Neural cell (in vitro differentiated cells): ENCODE results near the gene LSM14A.

Experiments used
- EP300 ChIP-seq: fragments of 450-650 bp; conservative IDR thresholded peaks from 2 replicates; pipeline ENCODE4 v1.6.1; 2014; ENCODE audit warnings: antibody characterized with exemption, mild to moderate bottlenecking, moderate library complexity; ENCODE audit not compliant: poor library complexity, severe bottlenecking
- EZH2 ChIP-seq: fragments of 200-600, 300-800 bp; shearing (Covaris generic), sonication (generic); IDR thresholded peaks from 2 replicates; pipeline ENCODE4 v1.6.1; 2014; ENCODE audit warnings: antibody characterized with exemption, low read length, borderline replicate concordance, mild to moderate bottlenecking; ENCODE audit not compliant: insufficient read depth, poor library complexity, severe bottlenecking
- MXI1 ChIP-seq: fragments of 450-650 bp; conservative IDR thresholded peaks from 2 replicates; pipeline ENCODE4 v1.6.1; 2014; ENCODE audit warnings: antibody characterized with exemption, mild to moderate bottlenecking; ENCODE audit not compliant: poor library complexity, severe bottlenecking
- POLR2AphosphoS5 ChIP-seq: IDR thresholded peaks from 2 replicates; pipeline ENCODE4 v1.6.1; 2012
- RAD21 ChIP-seq: fragments of 450-650 bp; conservative IDR thresholded peaks from 2 replicates; pipeline ENCODE4 v1.6.1; 2014; ENCODE audit warnings: antibody characterized with exemption, mild to moderate bottlenecking, moderate library complexity
- TAF1 ChIP-seq: IDR thresholded peaks from 2 replicates; pipeline ENCODE4 v1.6.1; 2012; ENCODE audit warnings: low read depth
- TF ChIP-seq, protein P1 (sequence below): fragments of 450-650 bp; IDR thresholded peaks from 2 replicates; pipeline ENCODE4 v1.5.1; 2014; ENCODE audit warnings: antibody characterized with exemption, mild to moderate bottlenecking, moderate library complexity; ENCODE audit not compliant: poor library complexity, severe bottlenecking
- TF ChIP-seq, protein P2 (sequence below): IDR thresholded peaks from 2 replicates; pipeline ENCODE4 v1.6.1; 2012; ENCODE audit warnings: borderline replicate concordance

DNA sequence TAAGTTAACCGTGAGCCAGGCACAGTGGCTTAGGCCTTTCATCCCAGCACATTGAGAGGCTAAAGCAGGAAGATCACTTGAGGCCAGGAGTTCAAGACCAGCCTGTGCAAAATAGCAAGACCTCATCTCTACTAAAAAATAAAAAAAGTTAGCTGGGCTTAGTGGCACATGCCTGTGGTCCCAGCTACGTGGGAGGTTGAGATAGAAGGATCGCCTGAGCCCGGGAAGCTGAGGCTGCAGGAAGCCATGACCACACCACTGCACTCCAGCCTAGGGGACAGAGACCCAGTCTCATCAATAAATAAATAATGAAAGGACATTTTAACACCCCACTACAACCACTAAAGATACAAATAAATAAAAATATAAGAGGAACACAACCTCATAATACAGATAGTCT, 21.6 kb downstream of the LSM14A start:
- no peak for TF ChIP-seq POLR2AphosphoS5
- TF ChIP-seq, protein P1, sequence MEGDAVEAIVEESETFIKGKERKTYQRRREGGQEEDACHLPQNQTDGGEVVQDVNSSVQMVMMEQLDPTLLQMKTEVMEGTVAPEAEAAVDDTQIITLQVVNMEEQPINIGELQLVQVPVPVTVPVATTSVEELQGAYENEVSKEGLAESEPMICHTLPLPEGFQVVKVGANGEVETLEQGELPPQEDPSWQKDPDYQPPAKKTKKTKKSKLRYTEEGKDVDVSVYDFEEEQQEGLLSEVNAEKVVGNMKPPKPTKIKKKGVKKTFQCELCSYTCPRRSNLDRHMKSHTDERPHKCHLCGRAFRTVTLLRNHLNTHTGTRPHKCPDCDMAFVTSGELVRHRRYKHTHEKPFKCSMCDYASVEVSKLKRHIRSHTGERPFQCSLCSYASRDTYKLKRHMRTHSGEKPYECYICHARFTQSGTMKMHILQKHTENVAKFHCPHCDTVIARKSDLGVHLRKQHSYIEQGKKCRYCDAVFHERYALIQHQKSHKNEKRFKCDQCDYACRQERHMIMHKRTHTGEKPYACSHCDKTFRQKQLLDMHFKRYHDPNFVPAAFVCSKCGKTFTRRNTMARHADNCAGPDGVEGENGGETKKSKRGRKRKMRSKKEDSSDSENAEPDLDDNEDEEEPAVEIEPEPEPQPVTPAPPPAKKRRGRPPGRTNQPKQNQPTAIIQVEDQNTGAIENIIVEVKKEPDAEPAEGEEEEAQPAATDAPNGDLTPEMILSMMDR, result no peak
- TF ChIP-seq, protein P2, sequence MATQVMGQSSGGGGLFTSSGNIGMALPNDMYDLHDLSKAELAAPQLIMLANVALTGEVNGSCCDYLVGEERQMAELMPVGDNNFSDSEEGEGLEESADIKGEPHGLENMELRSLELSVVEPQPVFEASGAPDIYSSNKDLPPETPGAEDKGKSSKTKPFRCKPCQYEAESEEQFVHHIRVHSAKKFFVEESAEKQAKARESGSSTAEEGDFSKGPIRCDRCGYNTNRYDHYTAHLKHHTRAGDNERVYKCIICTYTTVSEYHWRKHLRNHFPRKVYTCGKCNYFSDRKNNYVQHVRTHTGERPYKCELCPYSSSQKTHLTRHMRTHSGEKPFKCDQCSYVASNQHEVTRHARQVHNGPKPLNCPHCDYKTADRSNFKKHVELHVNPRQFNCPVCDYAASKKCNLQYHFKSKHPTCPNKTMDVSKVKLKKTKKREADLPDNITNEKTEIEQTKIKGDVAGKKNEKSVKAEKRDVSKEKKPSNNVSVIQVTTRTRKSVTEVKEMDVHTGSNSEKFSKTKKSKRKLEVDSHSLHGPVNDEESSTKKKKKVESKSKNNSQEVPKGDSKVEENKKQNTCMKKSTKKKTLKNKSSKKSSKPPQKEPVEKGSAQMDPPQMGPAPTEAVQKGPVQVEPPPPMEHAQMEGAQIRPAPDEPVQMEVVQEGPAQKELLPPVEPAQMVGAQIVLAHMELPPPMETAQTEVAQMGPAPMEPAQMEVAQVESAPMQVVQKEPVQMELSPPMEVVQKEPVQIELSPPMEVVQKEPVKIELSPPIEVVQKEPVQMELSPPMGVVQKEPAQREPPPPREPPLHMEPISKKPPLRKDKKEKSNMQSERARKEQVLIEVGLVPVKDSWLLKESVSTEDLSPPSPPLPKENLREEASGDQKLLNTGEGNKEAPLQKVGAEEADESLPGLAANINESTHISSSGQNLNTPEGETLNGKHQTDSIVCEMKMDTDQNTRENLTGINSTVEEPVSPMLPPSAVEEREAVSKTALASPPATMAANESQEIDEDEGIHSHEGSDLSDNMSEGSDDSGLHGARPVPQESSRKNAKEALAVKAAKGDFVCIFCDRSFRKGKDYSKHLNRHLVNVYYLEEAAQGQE, result no peak
- no peak for TF ChIP-seq RAD21
- no peak for TF ChIP-seq MXI1
- TF ChIP-seq EZH2, result no peak
- no peak for TF ChIP-seq TAF1
- TF ChIP-seq EP300, result no peak
